GM10847 (cell line): ENCODE results near the gene CALN1.

ENCODE experiments used
- POLR2A ChIP-seq: IDR thresholded peaks from 2 replicates; pipeline ENCODE4 v1.6.1; 2011; ENCODE audit not compliant: insufficient read length; ENCODE audit errors: extremely low read depth

The CALN1 gene

DNA sequence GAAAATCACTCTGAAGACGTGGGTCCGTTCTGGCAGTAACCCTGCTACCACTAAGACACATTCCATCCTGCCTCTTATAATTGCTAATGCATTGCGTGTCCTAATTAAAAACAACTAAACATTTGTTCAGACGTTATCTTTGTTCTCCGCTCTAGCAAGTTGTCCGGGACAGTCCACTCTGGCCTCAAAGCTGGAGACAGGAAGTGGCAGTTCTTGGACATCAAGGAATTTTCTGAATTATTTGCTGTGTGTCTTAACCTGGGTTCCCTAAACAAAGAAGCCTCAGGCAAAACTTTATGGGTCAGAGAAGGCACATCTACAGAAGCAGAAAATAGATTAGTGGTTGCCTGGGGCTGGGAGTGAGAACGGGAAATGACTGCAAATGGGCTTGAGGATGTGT is 199.1 kb downstream of the CALN1 start:
- TF ChIP-seq POLR2A, result no peak

DNA sequence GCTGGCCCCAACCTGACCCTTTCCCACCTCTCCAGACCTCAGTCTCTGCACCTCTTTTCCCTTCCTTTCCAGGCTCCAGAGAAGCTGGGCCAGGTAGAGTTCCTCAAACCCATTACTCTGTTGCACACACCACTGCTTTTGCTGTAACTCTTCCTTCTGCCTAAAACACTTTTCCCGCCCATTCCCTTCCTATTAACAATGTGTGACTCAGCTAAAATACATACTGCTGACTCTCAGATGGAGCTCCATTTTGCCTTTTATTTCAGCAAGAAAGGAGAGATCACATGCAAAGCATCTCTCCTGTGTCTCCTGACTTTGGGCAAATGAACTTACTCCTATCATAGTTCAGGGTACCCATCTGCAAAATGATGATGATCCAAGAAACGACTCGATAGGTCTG is 201.0 kb downstream of the CALN1 start:
- no peak for TF ChIP-seq POLR2A

DNA sequence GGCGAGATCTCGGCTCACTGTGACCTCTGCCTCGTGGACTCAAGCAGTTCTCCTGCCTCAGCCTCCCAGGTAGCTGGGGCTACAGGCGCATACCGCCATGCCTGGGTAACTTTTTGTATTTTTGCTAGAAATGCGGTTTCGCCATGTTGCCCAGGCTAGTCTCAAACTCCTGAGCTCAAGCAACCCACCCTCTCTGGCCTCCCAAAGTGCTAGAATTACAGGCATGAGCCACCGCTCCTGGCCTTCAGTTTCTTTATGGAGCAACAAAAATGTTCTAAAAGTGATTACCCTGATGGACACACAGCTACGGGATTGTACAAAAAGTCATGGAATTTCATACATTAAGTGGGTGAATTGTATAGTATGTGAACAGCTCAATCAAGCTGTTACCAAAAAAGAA is 216.0 kb downstream of the CALN1 start:
- no peak for TF ChIP-seq POLR2A

DNA sequence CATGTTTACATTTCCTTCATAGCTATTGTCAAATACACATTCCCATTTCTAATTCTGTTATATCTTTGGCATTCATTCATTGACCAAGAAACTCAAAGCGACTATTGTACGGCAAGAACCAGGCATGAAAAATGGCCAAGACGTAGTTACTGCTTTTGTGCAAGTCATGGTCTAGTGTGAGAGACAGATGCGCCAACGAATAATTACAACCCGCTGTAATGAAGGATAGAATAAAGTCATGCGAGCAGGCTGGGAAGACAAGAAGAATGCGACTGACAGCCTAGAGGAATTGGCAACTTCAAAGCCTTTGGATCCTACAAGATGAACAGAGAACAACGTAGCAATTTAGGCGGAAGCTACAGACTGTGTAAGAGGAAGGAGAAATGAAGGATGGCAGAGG is 221.2 kb downstream of the CALN1 start:
- TF ChIP-seq POLR2A, result no peak

DNA sequence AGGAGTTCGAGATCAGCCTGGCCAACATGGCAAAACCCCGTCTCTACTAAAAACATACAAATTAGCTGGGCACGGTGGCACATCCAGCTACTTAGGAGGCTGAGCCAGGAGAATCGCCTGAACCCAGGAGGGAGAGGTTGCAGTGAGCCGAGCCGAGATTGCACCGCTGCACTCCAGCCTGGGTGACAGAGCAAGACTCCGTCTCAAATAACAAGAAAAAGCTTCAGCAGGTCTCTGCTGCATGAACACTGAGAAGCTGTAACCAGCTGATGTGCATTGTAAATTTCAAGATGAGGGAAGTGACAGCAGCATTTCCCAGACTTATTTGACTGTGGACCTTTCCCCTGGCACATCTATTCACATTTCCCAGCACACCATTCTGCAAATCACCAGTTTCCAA is 222.0 kb downstream of the CALN1 start:
- TF ChIP-seq POLR2A, result no peak

DNA sequence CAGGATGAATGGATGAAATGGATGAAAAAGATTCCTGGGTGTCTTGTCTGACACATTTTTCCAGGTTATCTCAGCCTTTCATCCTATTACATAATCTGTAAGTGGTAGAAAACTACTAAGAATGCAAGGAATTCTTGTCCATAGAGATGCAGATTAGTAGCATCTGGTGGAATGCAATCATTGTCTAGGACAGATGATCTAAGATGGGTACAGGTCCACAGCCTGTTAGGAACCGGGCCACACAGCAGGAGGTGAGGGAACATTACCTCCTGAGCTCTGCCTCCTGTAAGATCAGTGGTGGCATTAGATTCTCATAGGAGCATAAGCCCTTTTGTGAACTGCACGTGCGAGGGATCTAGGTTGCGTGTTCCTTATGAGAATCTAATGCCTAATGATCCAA is 225.0 kb downstream of the CALN1 start:
- TF ChIP-seq POLR2A, result no peak

DNA sequence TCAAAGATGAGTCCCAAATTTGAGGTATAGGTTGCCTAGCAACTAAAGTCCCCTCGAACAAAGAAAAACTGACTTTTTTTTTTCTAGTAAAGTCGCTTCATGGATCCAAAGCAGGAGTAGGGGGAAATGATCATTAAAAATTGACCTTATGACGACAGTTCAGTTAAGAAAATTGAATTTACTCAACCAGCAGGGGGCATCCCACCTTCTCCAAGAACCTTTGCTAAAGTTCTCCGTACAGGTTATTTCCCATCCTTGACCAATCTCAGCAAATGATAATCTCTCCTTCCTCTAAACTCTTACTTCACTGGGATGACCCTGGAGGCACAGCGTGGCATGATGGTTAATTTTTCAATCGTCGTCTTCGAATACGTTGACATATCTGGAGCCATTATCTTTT is 228.3 kb downstream of the CALN1 start:
- TF ChIP-seq POLR2A, result no peak

DNA sequence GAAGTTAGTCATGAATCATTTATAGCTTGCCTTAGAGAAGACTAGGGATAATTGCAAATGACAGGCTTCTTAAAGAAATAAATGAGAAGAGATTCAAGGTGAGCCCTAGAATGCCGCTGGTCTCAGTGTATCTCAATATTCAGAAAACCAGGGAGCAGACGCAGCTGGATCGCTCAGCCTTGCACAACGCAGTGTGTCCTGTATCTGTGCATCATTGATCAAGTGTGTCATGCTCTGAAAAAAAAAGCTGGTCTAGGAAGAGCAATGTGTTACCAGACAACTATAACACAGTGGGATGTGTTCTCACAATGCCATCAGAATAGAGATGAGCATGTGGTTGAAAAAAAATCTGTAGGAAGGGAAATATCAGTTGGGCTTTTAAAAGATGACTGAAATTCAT is 230.1 kb downstream of the CALN1 start:
- TF ChIP-seq POLR2A, result no peak

DNA sequence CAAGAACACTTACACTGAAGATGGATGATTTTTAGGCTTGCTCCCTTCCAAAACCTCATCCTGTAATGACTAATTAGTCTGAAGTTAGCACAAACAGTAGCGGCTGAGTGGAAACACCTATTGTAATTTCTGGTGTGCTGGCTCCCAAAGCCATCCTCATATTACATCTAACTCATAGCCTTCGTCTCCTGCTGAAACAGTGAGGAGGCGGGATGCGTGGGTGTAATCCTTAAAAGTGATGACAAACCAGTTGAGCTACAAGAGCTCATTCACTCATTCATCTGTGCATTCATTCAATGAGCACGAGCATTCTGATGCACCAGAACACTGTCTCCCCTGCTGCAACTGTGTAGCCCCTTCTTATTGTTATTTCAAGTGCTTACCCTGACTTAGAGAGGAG is 235.3 kb downstream of the CALN1 start:
- no peak for TF ChIP-seq POLR2A

DNA sequence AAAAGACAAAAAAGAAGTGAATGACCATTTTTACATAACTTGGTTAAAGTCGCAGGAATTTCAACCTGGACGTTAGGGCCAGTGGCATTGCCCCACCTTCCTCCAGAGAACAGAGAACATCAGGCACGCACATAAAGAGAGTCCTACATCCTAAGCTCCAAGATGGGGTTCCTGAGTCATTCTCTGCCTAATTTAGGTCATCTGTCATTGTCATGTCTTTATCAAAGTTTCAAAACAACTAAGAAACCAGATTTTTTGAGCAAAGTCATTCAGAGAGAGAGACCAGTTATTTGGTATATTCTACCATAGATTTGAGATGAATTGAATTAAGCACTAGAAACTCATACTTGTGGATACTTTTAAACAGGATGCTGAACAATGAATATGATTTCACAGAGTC is 241.7 kb downstream of the CALN1 start:
- TF ChIP-seq POLR2A, result no peak

DNA sequence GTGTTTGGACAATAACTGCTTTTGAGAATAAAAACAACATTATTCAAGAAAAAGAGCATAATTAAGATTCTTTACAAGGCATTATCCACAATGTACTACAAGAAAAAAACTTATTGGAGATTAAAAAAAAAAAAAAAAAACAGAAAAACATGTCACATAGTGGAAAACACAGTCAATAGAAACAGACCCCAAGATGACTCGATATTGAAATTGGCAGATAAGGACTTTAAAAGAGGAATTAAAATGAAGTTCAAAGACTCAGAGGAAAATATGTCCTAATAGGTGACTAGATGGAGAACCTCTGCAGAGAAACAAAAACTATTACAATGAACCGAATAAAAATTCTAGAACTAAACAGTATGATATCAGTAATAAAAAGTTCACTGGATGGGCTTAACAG is 248.9 kb downstream of the CALN1 start:
- no peak for TF ChIP-seq POLR2A

DNA sequence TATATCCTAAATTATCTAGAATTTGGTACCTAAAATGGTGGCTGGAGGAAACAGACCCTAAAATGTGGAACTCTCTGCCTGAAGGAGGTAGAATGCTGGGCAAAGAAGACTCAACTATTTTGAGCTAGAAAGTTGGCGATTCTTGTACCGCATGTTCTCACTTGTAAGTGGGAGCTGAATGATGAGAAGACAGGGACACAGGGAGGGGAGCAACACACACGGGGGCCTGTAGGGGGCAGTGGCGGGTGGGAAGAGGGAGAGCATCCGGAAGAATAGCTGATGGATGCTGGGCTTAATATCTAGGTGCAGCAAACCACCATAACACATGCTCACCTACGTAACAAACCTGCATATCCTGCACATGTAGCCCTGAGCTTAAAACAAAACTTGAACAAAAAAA is 250.6 kb downstream of the CALN1 start:
- no peak for TF ChIP-seq POLR2A

DNA sequence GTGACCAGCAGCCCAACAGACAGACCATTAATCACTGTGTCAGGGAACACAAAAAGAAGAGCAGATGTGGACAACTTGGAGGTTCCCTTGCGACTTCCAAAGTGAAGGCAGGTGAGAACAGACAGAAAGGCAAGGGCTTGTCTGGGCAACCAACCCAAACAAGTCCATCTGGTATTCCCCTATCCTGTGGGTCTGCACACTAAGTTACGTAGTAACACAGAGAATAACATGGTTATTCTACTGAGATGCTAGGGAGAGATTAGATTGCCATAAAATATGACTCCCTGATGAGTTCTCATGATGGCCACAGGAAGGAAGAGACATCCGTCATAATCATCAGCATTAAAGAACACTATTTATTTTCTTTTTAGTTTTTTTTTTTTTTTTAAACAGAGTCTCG is 252.2 kb downstream of the CALN1 start:
- no peak for TF ChIP-seq POLR2A

DNA sequence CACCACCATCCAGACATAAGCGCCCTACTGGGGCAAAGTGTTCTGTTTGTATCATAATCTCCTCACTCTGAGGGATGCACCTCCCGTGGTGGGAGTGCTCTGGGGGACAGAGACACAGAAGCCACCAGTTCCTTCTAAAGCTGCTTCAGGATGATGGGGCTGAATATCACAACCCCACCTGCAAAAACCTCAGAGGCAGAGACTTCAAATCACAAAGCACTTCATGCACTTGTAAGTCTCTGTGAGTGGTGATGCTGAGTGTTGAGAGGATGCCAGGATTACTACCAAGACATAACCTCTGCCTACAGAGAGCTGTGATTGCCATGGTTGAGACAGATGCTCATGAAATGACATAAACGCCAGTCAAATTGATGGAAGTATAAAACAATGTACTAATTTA is 255.5 kb downstream of the CALN1 start:
- no peak for TF ChIP-seq POLR2A

DNA sequence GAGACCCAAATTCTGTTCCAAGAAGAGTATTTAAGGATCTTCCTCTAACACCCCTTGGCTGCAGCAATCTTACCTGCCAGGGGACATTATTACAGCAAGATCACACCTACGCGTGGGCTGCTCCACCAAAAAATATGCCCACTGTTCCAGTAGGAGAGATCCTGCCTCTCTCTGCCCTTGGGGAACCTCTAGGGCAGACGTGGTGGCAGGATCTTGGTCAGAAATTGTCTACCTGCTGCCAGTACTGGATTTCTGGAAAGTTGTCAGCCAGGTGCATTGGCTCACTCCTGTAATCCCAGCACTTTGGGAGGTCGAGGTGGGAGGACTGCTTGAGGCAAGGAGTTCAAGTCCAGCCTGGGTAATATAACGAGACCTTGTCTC is 259.0 kb downstream of the CALN1 start:
- no peak for TF ChIP-seq POLR2A

DNA sequence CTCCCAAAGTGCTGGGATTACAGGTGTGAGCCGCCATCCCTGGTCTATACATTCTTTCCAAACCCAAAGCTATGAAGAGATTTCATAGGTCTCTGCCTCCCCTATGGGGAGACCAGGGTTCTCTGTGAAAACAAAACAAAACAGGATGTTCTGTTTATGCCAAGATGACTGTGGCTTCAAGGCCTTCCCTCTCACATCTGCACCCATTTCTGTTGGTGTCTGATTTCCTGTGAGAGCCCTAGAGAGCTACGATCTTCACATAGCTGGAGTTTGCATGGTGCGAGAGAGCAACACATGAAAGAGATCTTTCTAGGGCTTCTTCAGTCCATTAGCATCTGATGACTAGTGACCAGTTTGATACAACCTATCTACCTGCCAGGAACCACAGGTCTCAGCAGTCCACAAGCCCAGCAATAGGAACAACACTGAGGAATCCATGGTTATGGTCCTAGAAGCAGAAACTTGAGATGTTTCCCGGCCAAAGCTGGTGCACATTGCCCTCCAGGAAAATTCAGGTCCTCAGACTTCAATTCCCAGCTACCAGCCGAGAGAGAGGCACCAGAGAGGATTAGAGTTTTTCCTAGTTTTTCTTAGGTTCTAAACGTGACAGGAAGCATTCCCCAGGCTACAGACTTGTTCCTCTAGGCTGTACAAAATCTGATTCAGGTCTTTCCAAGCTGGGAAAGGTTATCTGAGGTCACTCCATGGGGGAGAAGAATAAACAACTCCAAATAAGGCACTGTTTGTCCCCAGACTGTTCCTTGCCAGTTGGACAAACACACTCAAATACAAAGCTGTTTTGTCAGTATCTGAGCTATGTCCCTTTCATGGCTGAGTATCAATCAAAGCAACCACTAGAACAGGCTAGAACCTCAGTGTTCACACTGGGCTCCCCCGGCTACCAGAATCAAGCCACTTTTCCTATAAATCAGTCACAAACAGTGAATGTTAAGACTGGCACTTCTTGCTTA is 259.7 kb downstream of the CALN1 start:
- TF ChIP-seq POLR2A, result no peak

DNA sequence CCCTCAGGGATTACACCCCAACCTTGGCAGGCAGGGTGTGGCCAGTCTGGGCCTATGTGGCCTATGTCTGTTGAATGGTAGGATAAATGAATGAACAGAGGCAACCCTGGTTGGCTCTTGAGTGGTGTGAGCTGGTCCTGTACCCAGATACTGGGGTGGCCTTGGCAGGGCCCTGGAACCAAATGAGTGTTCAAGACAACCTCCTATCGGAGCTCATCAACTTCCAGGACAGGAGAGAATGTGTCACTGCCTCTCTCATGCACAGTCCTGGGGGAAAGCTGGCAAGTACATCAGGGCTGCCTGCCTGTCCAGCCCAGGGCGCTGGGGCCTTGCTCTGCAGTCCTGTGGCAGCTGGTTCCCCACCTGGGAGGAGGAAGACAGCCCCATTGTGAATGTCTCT is 271.6 kb downstream of the CALN1 start:
- no peak for TF ChIP-seq POLR2A
